Endothelial cell of umbilical vein (primary cell): ENCODE results near the gene C1QTNF5. TPM values are rescaled to one million over a fixed set of nuclear protein-coding genes. Genes with fewer than 3 reads are reported as not detected.

ENCODE experiments used
- BruUV-seq: library from RNA; stranded (reverse); fragments of 400-500 nt; replicated peaks from 2 replicates; lab custom pipeline; 2021; lab: Mats Ljungman, UMichigan
- CTCF ChIA-PET: fragments of 300-600, 350-600 bp; sonication (Branson Sonifier 250); formaldehyde crosslinking; loops from one replicate; lab custom pipeline; 2021; ENCODE audit warnings: antibody characterized with exemption, inconsistent platforms; lab: Charles Lee
- POLR2A ChIA-PET: fragments of 300-600, 350-600 bp; sonication (Branson Sonifier 250); formaldehyde crosslinking; loops from one replicate; lab custom pipeline; 2021; ENCODE audit warnings: antibody characterized with exemption, inconsistent platforms; lab: Charles Lee
- DNase-seq: peaks from one replicate; pipeline ENCODE4 v3.0.0-alpha.2; 2011; ENCODE audit warnings: low read depth, low spot score
- FAIRE-seq: peaks from 2 replicates; lab custom pipeline; 2011; peaks lifted over from hg19 to GRCh38; lab: Jason Lieb, UNC
- H2AFZ ChIP-seq: 2 replicates; pipeline ENCODE4 v1.6.0; 2012; ENCODE audit warnings: low read depth, low read length, control low read depth, inconsistent platforms
- H3K27ac ChIP-seq: 2 replicates; pipeline ENCODE4 v1.5.1; 2011; ENCODE audit warnings: low read depth, mild to moderate bottlenecking, control low read depth, low read length, moderate library complexity; ENCODE audit not compliant: insufficient read depth
- H3K27me3 ChIP-seq, 2 experiments: 2 replicates each; pipeline versions ENCODE4 v1.6.0 to v1.6.1; 2011; ENCODE audit warnings: low read length in 2 of 2, mixed read lengths in 1 of 2; ENCODE audit not compliant: control insufficient read depth in 2 of 2, insufficient read depth in 2 of 2
- H3K36me3 ChIP-seq, 2 experiments: 2 replicates in 1 of 2; 3 replicates in 1 of 2; pipeline ENCODE4 v1.5.1; 2011; ENCODE audit warnings: low read length in 2 of 2, mild to moderate bottlenecking in 1 of 2, moderate library complexity in 1 of 2; ENCODE audit not compliant: control insufficient read depth in 2 of 2, insufficient read depth in 2 of 2; ENCODE audit errors: extremely low read depth in 1 of 2
- H3K4me1 ChIP-seq: 3 replicates; pipeline ENCODE4 v1.5.1; 2011; ENCODE audit warnings: mild to moderate bottlenecking, low read length; ENCODE audit not compliant: control insufficient read depth, insufficient read depth; ENCODE audit errors: extremely low read depth
- H3K4me2 ChIP-seq: 2 replicates; pipeline ENCODE4 v1.6.1; 2011; ENCODE audit warnings: low read length, control low read depth, mixed read lengths; ENCODE audit not compliant: insufficient read depth
- H3K4me3 ChIP-seq, 3 experiments: fragments of 200-600 bp in 1 of 3; sonication (generic), shearing (Covaris generic) in 1 of 3; replicated peaks in 1 of 3; 2 replicates each; pipeline ENCODE4 v1.5.1; 2011 to 2016; ENCODE audit warnings: control low read depth in 3 of 3, low read length in 3 of 3, mild to moderate bottlenecking in 2 of 3, inconsistent platforms in 1 of 3, low read depth in 1 of 3, moderate library complexity in 1 of 3; ENCODE audit not compliant: insufficient read depth in 1 of 3
- H3K79me2 ChIP-seq: 2 replicates; pipeline ENCODE4 v1.6.0; 2012; ENCODE audit warnings: low read length, inconsistent platforms; ENCODE audit not compliant: control insufficient read depth, insufficient read depth
- H3K9ac ChIP-seq: replicated peaks from 2 replicates; pipeline ENCODE3; 2011; ENCODE audit warnings: low read length, control low read depth; ENCODE audit not compliant: insufficient read depth; ENCODE audit errors: extremely low read depth
- H3K9me1 ChIP-seq: replicated peaks from 3 replicates; pipeline ENCODE4 v1.6.0; 2011; ENCODE audit warnings: mild to moderate bottlenecking, low read length; ENCODE audit not compliant: control insufficient read depth, insufficient read depth; ENCODE audit errors: extremely low read depth
- H3K9me3 ChIP-seq: replicated peaks from 2 replicates; pipeline ENCODE4 v1.5.1; 2012; ENCODE audit warnings: low read length, inconsistent platforms; ENCODE audit not compliant: control insufficient read depth, insufficient read depth
- H4K20me1 ChIP-seq: replicated peaks from 2 replicates; pipeline ENCODE3; 2011; ENCODE audit warnings: mild to moderate bottlenecking, low read length; ENCODE audit not compliant: control insufficient read depth, insufficient read depth; ENCODE audit errors: extremely low read depth
- CTCF ChIP-seq, 2 donors: IDR thresholded peaks; 1 replicate in 1 of 2; 2 replicates in 1 of 2; pipeline ENCODE4 v1.5.1; 2011; ENCODE audit warnings: low read length in 2 of 2, mild to moderate bottlenecking in 2 of 2, moderate library complexity in 2 of 2, control low read depth in 1 of 2, inconsistent platforms in 1 of 2, low read depth in 1 of 2; ENCODE audit not compliant: insufficient read depth in 1 of 2; ENCODE audit errors: extremely low read depth in 1 of 2
- EZH2 ChIP-seq: IDR thresholded peaks from 2 replicates; pipeline ENCODE4 v1.6.1; 2012; ENCODE audit warnings: borderline replicate concordance, low read depth, mild to moderate bottlenecking, moderate library complexity, low read length, inconsistent platforms; ENCODE audit not compliant: severe bottlenecking
- FOS ChIP-seq: IDR thresholded peaks from 2 replicates; pipeline ENCODE4 v1.6.1; 2011; ENCODE audit warnings: mild to moderate bottlenecking, low read length, moderate library complexity, borderline replicate concordance; ENCODE audit not compliant: insufficient read depth
- GATA2 ChIP-seq: IDR thresholded peaks from 2 replicates; pipeline ENCODE4 v1.7.0; 2011; ENCODE audit warnings: low read depth, mild to moderate bottlenecking, moderate library complexity, mixed read lengths, low read length; ENCODE audit not compliant: insufficient read length, insufficient read depth
- JUN ChIP-seq: IDR thresholded peaks from 2 replicates; pipeline ENCODE4 v1.6.1; 2011; ENCODE audit warnings: borderline replicate concordance, low read depth; ENCODE audit not compliant: insufficient read length, insufficient read depth
- MAX ChIP-seq: IDR thresholded peaks from 2 replicates; pipeline ENCODE4 v1.6.1; 2011; ENCODE audit not compliant: insufficient read depth, insufficient read length
- MYC ChIP-seq: IDR thresholded peaks from one replicate; pipeline ENCODE4 v1.6.1; 2011; ENCODE audit warnings: mild to moderate bottlenecking, low read depth, low read length
- POLR2A ChIP-seq: IDR thresholded peaks from 2 replicates; pipeline ENCODE4 v1.6.1; 2012; ENCODE audit warnings: low read depth, mild to moderate bottlenecking, control low read depth, low read length
- POLR2AphosphoS5 ChIP-seq: IDR thresholded peaks from 2 replicates; pipeline ENCODE4 v1.6.1; 2012; ENCODE audit warnings: low read depth, mild to moderate bottlenecking, control low read depth, low read length, moderate library complexity; ENCODE audit not compliant: insufficient read depth
- dilution Hi-C: fragments of 300-500 bp; cut with MboI; formaldehyde crosslinking; loops from one replicate; pipeline ENCODE4 v1.15.0; 2019; ENCODE audit warnings: low sequenced_read_pairs; ENCODE audit not compliant: extremely low pct_ligation_motif_present
- intact Hi-C: fragments of 100-400 bp; cut with micrococcal nuclease; formaldehyde crosslinking; loops from one replicate; pipeline ENCODE4 v1.10.0; 2022
- polyA plus RNA-seq, 4 experiments: library from polyadenylated mRNA; depleted of rRNA in 3 of 4; stranded (reverse) in 3 of 4; unstranded in 1 of 4; fragments of >200 nt; gene quantifications; 2 replicates each; pipeline versions ENCODE4 v1.2.1 to v1.2.3, GENCODE V29; 2011 to 2012; ENCODE audit warnings: missing spikeins in 1 of 4
- total RNA-seq: library from RNA; stranded (reverse); gene quantifications from 2 replicates; pipeline ENCODE4 v1.2.3, GENCODE V29; 2021

Gene C1QTNF5
- total and polyA plus RNA-seq, 2 donors (not counting 3 experiments of a cell fraction or from before 2014, with no cell fraction given) = 126 to 201 TPM

GRCh38 chr11:119380827-119381180 is 40.1 kb upstream of the C1QTNF5 start:
- BruUV-seq = no TSS peak
- H3K9ac ChIP-seq = no peak overlapping the region
- DNase-seq (no peak), FAIRE-seq (no peak)
- H3K36me3 ChIP-seq = no peaks in the 10 kb centered on the region
- no peak overlapping the region for H3K27ac ChIP-seq
- H3K9me1 ChIP-seq = no peaks in the 10 kb centered on the region
- H3K9me3 ChIP-seq = no peaks in the 10 kb centered on the region
- peaks cover 7 to 14% of the 10 kb centered on the region in 2 experiments for H3K27me3 ChIP-seq
- H3K4me2 ChIP-seq = peak overlapping the region; percentile 56
- CTCF ChIA-PET = interaction anchor here (0.8 to 4.6 kb wide), 12 partner anchors 9 to 97 kb away, joined by 3 to 44 read pairs (median 5); partner anchors contain the start of gene C1QTNF5
- H3K4me3 ChIP-seq = peak overlapping the region in 2 of 3 experiments; percentile 39 to 51
- H4K20me1 ChIP-seq = no peaks in the 10 kb centered on the region
- TF ChIP-seq CTCF (IDR thresholded peaks at IDR 0.05; ENCODE audit: extremely low read depth in 1 of 2, insufficient read depth in 1 of 2, low read depth in 1 of 2, low read length in 2 of 2) = no peak
- no peak for TF ChIP-seq POLR2A
- no peak for TF ChIP-seq POLR2AphosphoS5
- TF ChIP-seq FOS = no peak
- no peak for TF ChIP-seq GATA2
- TF ChIP-seq EZH2 = no peak
- TF ChIP-seq MAX = no peak
- TF ChIP-seq JUN = no peak
- TF ChIP-seq MYC = no peak
- intact Hi-C loops (loop anchor here (1.0 to 2.0 kb wide), 3 partner anchors 60 to 237 kb away; no protein-coding TSS in a partner anchor), dilution Hi-C loops (no loop called here)
- H3K79me2 ChIP-seq = no peaks in the 10 kb centered on the region
- POLR2A ChIA-PET = interaction anchor here (0.6 kb wide), 1 partner anchor 78 kb away, joined by 5 read pairs; no protein-coding TSS in a partner anchor
- H2AFZ ChIP-seq = peak overlapping the region; percentile 86
- peaks cover 10% of the 10 kb centered on the region for H3K4me1 ChIP-seq
